Panc1 (cell line): ENCODE data around the gene MSI2.

Source experiments
- CTCF ChIP-seq: fragments of 450-650 bp; IDR thresholded peaks from 2 replicates; pipeline ENCODE4 v1.5.1; 2017; ENCODE audit warnings: mild to moderate bottlenecking
- POLR2AphosphoS5 ChIP-seq: IDR thresholded peaks from 2 replicates; pipeline ENCODE4 v1.6.1; 2012; ENCODE audit warnings: mild to moderate bottlenecking, low read depth, low read length, moderate library complexity
- SIN3A ChIP-seq: IDR thresholded peaks from 2 replicates; pipeline ENCODE4 v1.6.1; 2012; ENCODE audit warnings: low read depth, mild to moderate bottlenecking, low read length, moderate library complexity, borderline replicate concordance; ENCODE audit not compliant: insufficient read depth

- TF ChIP-seq CTCF (no peak), POLR2AphosphoS5 (no peak), SIN3A (no peak)
Measured at GRCh38 chr17:57274162-57274561, 17.8 kb downstream of the MSI2 start.
